HG03135 (cell line): ENCODE measurements around the gene MYD88.

ENCODE experiments used
- ATAC-seq: cut with Tn5 transposase; IDR thresholded peaks from one replicate; pipeline ENCODE4 v1.9.1; 2021; ENCODE audit warnings: mild to moderate bottlenecking, moderate library complexity; ENCODE audit not compliant: unreplicated experiment

Gene MYD88

DNA sequence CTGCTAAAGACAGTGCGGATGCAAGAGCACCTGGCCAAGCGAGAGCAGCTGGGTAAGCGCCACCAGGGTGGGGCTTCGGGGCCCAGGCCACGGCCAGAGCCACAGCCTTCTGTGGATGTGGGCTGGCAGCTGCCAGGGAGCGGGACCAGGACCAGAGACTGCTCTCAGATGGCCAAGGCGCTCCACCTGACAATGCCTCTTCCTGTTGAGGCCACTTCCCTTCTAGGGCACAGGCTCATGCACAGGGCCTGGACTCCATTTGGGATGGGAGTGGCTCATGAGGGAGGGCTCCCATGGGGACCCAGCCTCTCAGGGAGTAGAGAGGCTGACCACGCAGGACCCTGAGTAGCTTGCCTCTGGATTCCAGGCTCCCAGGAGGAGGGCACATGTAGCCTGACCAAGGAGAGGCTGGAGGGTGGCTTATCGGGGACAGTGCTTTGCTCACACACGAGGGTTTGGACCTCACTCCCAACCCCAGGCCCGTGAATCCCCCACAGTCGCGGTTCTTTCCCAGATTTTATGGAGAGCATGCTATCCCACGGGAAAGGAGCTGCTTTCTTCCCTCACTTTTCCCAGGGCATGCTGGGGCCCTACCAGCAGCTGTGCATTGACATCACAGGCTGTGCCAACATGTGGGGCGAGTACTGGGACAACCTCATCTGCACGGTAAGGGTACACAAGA, 26.6 kb upstream of the MYD88 start:
- ATAC-seq: no peak

DNA sequence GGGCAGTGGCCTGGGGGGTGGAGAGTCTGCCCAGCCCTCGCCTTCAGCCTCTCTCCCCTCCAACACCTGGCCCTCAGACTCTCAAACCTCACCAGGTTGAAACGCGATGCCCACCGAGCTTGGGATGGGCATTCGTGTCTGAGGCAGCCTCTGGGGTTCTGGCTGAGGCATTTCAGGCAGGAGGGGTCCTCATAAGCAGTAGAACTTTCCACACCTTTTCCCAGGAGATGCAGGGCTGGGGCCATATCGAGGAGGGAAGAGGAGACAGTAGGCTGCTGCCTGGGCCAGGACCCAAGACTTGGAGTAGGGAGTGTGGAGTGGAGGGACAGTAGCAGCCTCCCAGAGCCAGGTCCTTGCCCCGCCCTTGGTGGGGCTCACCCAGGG, 26.1 kb upstream of the MYD88 start:
- ATAC-seq: no peak

GRCh38 chr3:38114052-38114874, 24.2 kb upstream of the MYD88 start:
- ATAC-seq: no peak

DNA sequence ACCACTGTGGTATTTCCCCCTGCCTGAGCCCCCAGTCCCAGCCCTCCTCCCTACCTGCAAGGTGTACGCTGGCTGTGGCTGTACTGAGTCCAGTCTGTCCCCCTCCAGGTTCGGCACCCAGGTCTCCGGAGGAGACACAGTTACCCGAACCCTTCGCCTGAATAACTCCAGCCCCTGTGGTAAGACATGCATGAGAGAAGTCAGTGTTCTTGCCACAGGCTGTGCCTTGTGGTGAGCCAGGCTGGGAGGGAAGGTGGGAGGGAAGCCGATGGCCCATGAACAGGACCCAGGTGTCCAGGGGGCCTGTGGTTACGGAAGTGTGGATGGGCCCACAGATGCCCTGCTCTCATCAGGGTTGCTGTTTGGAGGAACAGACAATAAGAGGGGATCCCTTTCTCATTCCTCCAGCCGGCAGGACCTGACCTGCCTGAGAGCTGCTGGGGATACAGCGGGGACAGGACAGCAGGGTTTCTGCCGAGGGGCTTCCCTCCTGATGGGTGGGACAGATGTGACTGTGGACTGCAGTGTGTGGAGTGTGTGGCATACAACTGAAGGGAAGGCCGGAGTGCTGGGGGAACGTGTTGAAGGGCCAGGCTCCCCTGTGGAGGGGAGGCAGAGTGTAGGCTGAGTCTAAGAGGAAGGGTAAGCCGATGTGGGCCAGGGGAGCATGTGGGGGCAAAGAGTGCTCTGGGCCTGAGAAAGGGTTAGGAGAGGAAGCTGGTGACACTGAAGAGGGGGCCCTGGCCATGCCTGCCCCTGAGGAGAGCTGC, 23.4 kb upstream of the MYD88 start:
- ATAC-seq: no peak

DNA sequence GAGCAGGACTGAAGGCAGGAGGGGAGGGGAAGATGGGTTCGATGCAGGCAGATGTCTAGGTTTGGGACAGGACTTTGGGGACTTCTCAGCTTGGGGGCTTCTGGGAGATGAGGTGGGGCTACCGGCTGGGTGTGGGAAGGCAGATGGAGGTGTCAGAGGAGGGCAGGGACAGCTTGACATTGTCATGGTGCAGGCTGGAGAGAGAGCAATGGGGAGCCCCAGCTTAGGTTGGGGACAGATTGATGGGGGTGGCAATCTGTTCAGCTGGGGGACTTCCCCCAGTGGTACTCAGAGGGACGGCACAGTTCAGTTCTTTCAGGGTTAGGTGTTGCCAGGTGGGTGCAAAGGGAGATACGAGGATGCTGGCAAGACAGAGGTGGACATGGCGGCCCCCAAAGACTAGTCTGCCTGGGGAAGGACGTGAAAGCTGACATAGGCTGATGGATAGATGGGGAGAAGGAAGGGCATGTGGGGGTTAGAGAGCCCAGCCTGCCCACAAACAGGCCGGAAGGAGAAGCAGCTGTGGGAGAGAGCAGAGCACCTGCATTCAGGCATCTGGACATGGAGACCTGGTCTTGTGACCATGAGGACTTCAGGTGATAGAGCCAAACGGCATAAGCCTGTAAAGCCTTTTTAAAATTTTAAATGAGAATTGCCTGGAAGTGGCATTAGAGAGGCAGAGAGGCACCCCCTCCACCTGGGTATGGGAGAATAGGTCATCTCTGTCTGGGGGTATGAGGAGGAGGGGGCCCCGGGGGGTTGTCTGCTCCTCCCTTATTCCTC, 22.6 kb upstream of the MYD88 start:
- ATAC-seq: no peak

GRCh38 chr3:38116471-38117162, 21.8 kb upstream of the MYD88 start:
- no peak for ATAC-seq

DNA sequence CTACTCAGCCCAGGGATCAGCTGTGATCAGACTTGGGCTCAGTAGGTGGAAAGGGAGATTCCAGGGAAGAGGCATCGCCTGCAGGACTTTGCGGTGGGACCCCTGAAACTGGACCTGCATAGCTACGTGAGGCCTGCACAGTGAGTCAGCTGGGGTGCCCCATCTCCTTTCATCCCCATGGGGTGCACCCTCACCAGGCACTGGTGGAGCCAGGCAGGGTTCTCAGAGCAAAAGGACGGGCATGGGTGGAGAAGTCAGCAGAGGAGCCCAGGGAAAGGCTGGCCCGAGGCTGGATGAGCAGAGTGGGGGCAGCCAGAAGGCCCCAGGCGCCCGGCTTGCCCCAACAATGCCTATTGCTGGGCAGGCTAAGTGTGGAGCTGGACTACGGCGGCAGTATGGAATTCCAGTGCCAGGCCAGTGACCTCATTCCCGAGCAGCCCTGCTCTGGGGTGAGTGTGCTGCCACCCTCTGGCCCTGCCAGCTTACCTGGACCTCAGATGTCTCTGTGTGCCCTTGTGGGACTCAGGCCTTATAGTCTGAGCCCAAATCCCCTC, 21.2 kb upstream of the MYD88 start:
- ATAC-seq: no peak

GRCh38 chr3:38117748-38118420, 20.6 kb upstream of the MYD88 start:
- peak; percentile 57 for ATAC-seq

DNA sequence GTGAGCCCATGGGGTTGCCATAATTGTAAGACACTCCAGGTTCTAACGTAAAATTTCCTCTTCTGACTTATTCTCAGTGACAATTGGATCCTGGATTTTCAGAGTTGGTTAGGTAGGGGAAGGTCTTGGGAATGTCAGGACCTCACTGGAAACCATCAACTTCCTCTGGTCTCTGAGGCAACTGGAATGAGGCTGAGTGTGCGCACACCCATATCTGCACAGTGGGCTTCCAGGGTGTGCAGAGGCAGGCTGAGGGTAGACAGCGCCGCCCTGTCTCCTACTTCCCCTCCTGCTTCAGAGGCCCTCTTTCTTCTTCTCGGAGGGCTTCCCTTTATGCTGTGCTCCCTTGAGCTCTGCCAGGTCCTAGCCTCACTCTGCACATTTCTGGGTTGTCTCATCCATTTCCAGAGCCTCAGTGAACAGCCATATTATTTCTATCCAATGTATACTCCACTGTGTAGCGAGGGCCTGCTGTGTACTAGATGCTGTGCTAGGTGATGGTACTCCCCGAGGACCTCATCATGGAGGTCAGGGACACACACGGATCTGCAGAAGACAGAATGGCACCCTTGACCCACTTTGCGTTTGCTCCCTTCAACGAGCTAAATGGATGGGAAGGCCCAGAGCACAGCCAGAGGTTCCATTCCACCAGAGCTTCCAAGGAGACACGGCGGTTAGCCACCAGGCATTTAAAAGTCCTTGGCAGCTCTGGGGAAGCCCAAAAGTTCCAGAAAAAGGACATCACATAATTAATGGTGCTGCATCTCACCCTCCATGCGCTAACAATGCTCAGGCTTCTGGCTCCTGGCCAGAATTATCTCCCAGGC, 19.8 kb upstream of the MYD88 start:
- ATAC-seq: no peak

GRCh38 chr3:38119248-38119544, 19.3 kb upstream of the MYD88 start:
- ATAC-seq: no peak

DNA sequence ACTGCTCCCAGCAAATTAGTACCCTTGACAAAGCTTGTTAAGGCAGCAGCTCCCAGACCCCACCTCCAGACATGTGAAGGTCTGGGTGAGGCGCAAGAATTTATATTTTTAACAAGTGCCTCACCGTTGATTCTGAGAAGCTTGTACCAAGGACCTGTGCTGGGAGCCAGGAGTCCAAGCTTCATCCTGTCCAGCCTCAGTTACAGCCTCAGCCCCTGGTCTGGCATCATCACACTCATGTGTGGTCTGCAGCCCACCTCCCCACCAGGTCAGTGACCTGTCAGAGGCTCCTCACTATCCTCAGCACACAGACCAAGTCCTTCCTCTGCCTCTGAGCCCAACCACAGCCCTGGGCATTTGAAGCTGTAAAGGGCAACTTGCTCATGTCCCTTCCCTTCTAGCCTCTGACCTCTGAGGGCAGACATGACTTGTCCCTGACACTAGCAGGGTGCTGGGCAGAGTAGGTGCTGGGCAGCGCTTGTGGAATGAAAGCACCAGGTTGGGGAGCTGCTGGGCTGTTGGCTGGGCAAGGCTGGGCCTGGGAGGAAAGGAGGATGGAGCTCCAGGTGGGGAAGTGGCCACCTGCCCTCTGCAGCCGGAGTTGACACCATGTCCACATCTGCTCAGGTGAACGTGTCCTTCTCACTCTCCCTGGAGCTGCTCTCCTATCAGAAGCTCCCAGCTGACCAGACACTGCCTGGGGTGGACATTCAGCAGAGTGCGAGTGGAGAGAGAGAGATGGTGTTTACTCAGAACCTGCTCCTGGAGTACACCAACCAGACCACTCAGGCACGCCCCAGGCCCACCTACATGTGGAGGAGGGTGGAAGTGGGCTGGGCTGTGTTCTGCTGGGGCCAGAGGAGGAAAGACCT, 18.4 kb upstream of the MYD88 start:
- ATAC-seq: no peak

DNA sequence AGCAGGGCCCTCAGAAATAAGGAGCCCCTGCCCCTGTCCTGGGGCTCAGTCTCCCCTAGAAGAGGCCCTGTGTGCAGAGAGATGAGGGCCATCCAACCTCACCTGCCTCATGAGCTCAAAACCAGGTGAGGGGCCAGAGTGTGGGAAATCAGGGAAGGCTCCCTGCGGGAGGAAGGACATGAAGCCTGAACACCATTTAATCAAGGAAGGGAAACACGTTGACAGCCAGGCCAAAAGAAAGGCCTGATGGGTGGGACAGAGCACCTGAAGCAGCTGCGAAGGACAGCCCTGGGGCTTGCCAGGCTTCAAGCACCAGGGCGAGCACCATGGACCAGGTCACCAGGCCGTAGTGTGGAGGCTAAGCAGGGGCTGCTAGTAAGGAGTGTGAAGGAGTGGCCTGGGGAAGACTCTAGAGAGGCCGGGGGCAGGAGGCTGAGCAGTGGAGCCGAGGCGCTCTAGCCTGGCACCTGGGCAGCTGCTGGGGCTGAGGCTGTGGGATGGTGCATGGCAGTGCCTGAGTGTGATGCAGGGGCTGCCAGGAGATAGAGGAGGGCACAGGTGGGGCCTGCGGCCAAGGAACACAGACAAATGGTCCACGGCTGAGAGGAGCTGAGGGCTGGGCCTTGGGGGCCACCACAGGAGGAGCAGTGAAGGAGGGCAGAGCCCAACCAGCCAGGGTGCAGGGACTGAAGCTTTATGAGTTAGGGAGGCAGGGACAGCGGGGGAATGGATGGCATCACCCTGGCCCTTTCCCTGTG, 17.6 kb upstream of the MYD88 start:
- no peak for ATAC-seq

- no peak for ATAC-seq
These were observed 17.0 kb upstream of the MYD88 start for GRCh38 chr3:38121451-38121831.

- ATAC-seq: no peak
These were observed 16.5 kb upstream of the MYD88 start for GRCh38 chr3:38121832-38122461.

DNA sequence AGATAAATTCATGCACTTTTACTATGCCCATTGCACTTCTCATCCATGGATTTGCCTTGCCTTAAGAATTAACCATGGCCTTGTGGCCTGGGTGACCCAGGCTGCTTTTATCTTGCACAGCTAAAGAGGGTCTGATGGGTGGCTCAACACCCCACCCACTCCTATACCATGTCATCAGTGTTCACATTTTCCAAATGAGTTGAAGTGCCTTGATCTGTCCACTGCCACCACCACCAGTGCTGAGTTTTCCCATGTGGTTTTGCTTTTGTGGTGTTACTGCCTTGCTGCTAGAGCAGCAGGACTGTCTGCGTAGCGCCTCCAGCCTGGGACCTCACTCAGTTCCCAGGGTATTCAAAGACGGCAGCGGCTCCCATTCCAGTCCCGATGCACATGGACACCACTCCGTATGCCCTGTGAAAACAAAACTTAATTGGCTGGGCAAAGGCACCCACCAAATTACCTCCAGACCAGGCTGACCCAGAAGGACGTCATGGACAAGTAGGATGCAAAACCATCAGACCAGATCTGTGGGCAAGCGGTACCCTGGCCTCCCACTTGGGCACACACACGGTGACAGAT, 15.7 kb upstream of the MYD88 start:
- no peak for ATAC-seq

- ATAC-seq: no peak
These were observed 13.9 kb upstream of the MYD88 start for GRCh38 chr3:38124324-38125122.
